Prostate gland (tissue), 2 donors: ENCODE measurements around the gene ITGAD. TPM values are rescaled to one million over a fixed set of nuclear protein-coding genes. Genes with fewer than 3 reads are reported as not detected.

ENCODE experiments used
- DNase-seq: peaks from one replicate; pipeline ENCODE4 v3.0.0-alpha.2; 2019; ENCODE audit warnings: low spot score
- H3K27ac ChIP-seq, 2 donors: fragments of 200-600 bp; sonication (generic); 2 replicates each; pipeline ENCODE4 v1.5.1; 2017 to 2019
- H3K27me3 ChIP-seq: fragments of 200-600 bp; sonication (generic); replicated peaks from 2 replicates; pipeline ENCODE4 v1.5.1; 2019; ENCODE audit not compliant: insufficient read depth
- H3K36me3 ChIP-seq, 2 donors: fragments of 200-600 bp; sonication (generic); 1 replicate in 1 of 2; 2 replicates in 1 of 2; pipeline versions ENCODE4 v1.5.1 to v1.8.1; 2017 to 2019
- H3K4me1 ChIP-seq: fragments of 200-600 bp; sonication (generic); replicated peaks from 2 replicates; pipeline ENCODE4 v1.5.1; 2019
- H3K4me3 ChIP-seq, 2 donors: fragments of 200-600 bp; sonication (generic); 2 replicates each; pipeline ENCODE4 v1.5.1; 2017 to 2019
- H3K9me3 ChIP-seq: fragments of 200-600 bp; sonication (generic); 2 replicates; pipeline ENCODE4 v1.5.1; 2017
- CTCF ChIP-seq, 4 experiments: fragments of 200-600 bp in 2 of 4; fragments of 450-650 bp in 2 of 4; sonication (generic) in 2 of 4; IDR thresholded peaks; 1 replicate in 3 of 4; 2 replicates in 1 of 4; pipeline ENCODE4 v1.5.1; 2016 to 2019; ENCODE audit warnings: antibody characterized with exemption in 4 of 4, mild to moderate bottlenecking in 2 of 4, moderate library complexity in 2 of 4
- POLR2A ChIP-seq: fragments of 450-650 bp; IDR thresholded peaks from one replicate; pipeline ENCODE4 v1.6.1; 2016; ENCODE audit warnings: antibody characterized with exemption, mild to moderate bottlenecking
- POLR2AphosphoS5 ChIP-seq: sonication (generic); formaldehyde crosslinking; IDR thresholded peaks from one replicate; pipeline ENCODE4 v1.6.1; 2017; ENCODE audit warnings: antibody characterized with exemption
- WGBS: methylation state at CpG from one replicate; pipeline ENCODE4 v1.1.5; 2018; 5-methylcytosine and 5-hydroxymethylcytosine counted together
- intact Hi-C: fragments of 100-400 bp; cut with DNase I; formaldehyde crosslinking; loops from one replicate; pipeline ENCODE4 v1.14.2; 2022
- total RNA-seq, 2 donors: library from RNA; depleted of rRNA; stranded (reverse); fragments of >200 nt; gene quantifications; one replicate each; pipeline ENCODE4 v1.1.0, GENCODE V29; 2016

ITGAD gene
- total RNA-seq, 2 donors from 2014 or later = not detected

- intact Hi-C loops = no loop called here
- 85% methylated on average over 3 of the region's 3 CpGs for WGBS
- no peak for TF ChIP-seq CTCF (IDR thresholded peaks at IDR 0.05)
- TF ChIP-seq POLR2AphosphoS5 = no peak
- no peak for TF ChIP-seq POLR2A
Observed at GRCh38 chr16:31429796-31430195, 36.7 kb downstream of the ITGAD start.

GRCh38 chr16:31430380-31431052 is 37.4 kb downstream of the ITGAD start:
- Histone ChIP-seq H3K4me3 (no peak overlapping the region), H3K36me3 (no peaks in the 10 kb centered on the region), H3K4me1 (no peaks in the 10 kb centered on the region), H3K9me3 (no peaks in the 10 kb centered on the region), H3K27me3 (no peaks in the 10 kb centered on the region), H3K27ac (no peak overlapping the region)
- no peak for TF ChIP-seq CTCF (IDR thresholded peaks at IDR 0.05)
- TF ChIP-seq POLR2A = no peak
- no peak for TF ChIP-seq POLR2AphosphoS5
- 62% methylated on average over 5 of the region's 5 CpGs for WGBS
- intact Hi-C loops = no loop called here
- DNase-seq = no peak

More at GRCh38 chr16:31429796-31430195, 36.7 kb downstream of the ITGAD start:
- H3K9me3 ChIP-seq = no peaks in the 10 kb centered on the region
- H3K27me3 ChIP-seq = no peaks in the 10 kb centered on the region
- no peak for DNase-seq
- no peak overlapping the region for H3K27ac ChIP-seq
- no peaks in the 10 kb centered on the region for H3K36me3 ChIP-seq
- H3K4me3 ChIP-seq = no peak overlapping the region
- no peaks in the 10 kb centered on the region for H3K4me1 ChIP-seq

- no peak overlapping the region for H3K4me3 ChIP-seq
Observed at GRCh38 chr16:31435341-31436220, 42.4 kb downstream of the ITGAD start.

GRCh38 chr16:31436221-31437045 is 43.3 kb downstream of the ITGAD start:
- Histone ChIP-seq H3K36me3 (no peaks in the 10 kb centered on the region), H3K9me3 (no peaks in the 10 kb centered on the region), H3K27me3 (no peaks in the 10 kb centered on the region), H3K4me1 (no peaks in the 10 kb centered on the region), H3K4me3 (no peak overlapping the region), H3K27ac (no peak overlapping the region)
- DNase-seq = no peak
- intact Hi-C loops = no loop called here
- TF ChIP-seq CTCF (IDR thresholded peaks at IDR 0.05) (no peak), POLR2AphosphoS5 (no peak), POLR2A (no peak)
- whole genome bisulfite sequencing = 92% methylated on average over 32 of the region's 44 CpGs

More at GRCh38 chr16:31435341-31436220, 42.4 kb downstream of the ITGAD start:
- 91% methylated on average over 47 of the region's 47 CpGs for WGBS
- intact Hi-C loops = no loop called here
- Histone ChIP-seq H3K36me3 (no peaks in the 10 kb centered on the region), H3K4me1 (no peaks in the 10 kb centered on the region), H3K27ac (no peak overlapping the region), H3K27me3 (no peaks in the 10 kb centered on the region), H3K9me3 (no peaks in the 10 kb centered on the region)
- DNase-seq = no peak
- TF ChIP-seq POLR2AphosphoS5 = no peak
- TF ChIP-seq CTCF (IDR thresholded peaks at IDR 0.05) = no peak
- TF ChIP-seq POLR2A = no peak
